ENCODE results near the gene HHLA2. TPM values are rescaled to one million over a fixed set of nuclear protein-coding genes. Genes with fewer than 3 reads are reported as not detected.

The HHLA2 gene
- total and polyA plus RNA-seq, 2 of the 8 experiments (the other 6 are each of a cell fraction or from before 2014, with no cell fraction given), result not detected

DNA sequence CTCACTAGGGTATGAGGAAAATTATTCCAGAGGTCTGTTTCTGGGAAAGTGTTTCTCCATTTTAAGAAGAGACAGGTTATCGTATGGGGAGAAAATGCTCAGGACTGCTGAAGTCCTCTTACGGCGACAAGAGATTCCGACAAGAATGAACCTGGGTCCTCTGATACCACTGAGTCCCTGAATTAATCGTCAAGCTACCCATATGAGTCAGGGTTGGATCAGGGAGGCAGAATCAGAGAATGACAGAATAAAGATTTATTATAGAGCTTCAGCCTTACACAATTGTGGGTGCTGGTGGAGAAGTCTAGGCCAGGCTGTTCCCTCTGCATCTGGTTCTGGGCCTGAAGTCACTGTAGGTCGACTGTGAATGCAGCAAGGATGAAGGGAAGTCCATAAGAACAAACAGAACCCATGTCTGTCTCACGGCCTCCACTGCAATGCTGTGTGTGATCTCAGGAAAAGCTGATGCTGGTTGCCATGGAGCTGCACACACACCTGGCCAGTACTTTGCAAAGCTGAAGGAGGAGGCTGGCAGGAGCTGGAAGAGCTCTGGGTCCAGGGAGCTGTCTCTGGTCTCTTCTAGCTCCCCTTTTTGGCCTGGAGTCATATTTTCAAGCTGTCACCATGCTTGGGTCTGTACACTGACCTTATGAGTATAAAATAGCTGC lies 83.9 kb downstream of the HHLA2 start (continued):
- TF ChIP-seq ZNF274 (IDR thresholded peaks at IDR 0.05; ENCODE audit: borderline replicate concordance, extremely low read depth, low read length) (no peak), HDAC6 (IDR thresholded peaks at IDR 0.05; ENCODE audit: low read depth, low read length) (no peak), POLR2AphosphoS5 (IDR thresholded peaks at IDR 0.05; ENCODE audit: low read depth, low read length) (no peak), ASH2L (IDR thresholded peaks at IDR 0.05; ENCODE audit: low read length) (no peak), POLR2A (IDR thresholded peaks at IDR 0.05; ENCODE audit: control extremely low read depth in 1 of 2, low read depth in 2 of 2, low read length in 2 of 2) (no peak), JUND (IDR thresholded peaks at IDR 0.05; ENCODE audit: low read length) (no peak), RAD21 (IDR thresholded peaks at IDR 0.05 in 1 of 2, conservative IDR thresholded peaks at IDR 0.05 in 1 of 2; ENCODE audit: low read depth in 2 of 2, low read length in 2 of 2) (no peak), SP1 (IDR thresholded peaks at IDR 0.05; ENCODE audit: low read depth, low read length) (no peak), HDAC2 (IDR thresholded peaks at IDR 0.05; ENCODE audit: borderline replicate concordance in 1 of 2, low read depth in 2 of 2, low read length in 2 of 2) (no peak)
